ENCODE measurements around the gene AMBRA1.

- TF ChIP-seq FOXM1 (IDR thresholded peaks at IDR 0.05; ENCODE audit: borderline replicate concordance): no peak
- TF ChIP-seq HDGF (IDR thresholded peaks at IDR 0.05; ENCODE audit: borderline replicate concordance): no peak
- TF ChIP-seq ARNT (IDR thresholded peaks at IDR 0.05): no peak
- no peak for TF ChIP-seq NFRKB (IDR thresholded peaks at IDR 0.05)
- no peak for TF ChIP-seq L3MBTL2 (conservative IDR thresholded peaks at IDR 0.05)
- no peak for TF ChIP-seq SUZ12 (IDR thresholded peaks at IDR 0.05)
- no peak for TF ChIP-seq ELF4 (IDR thresholded peaks at IDR 0.05)
- no peak for TF ChIP-seq SP1 (IDR thresholded peaks at IDR 0.05)
- TF ChIP-seq PKNOX1 (IDR thresholded peaks at IDR 0.05): no peak
- TF ChIP-seq FOXK2 (IDR thresholded peaks at IDR 0.05): no peak
- TF ChIP-seq FOXA1 (IDR thresholded peaks at IDR 0.05): no peak
These were observed 107.9 kb downstream of the AMBRA1 start for GRCh38 chr11:46485856-46486443.

All from HEK293T (cell line).